HG03135 (cell line): Measurements from ENCODE around the gene AASDHPPT.
A peak's percentile ranks its signal among the peaks of the same experiment; 100 is the strongest.
"Not testable (repeated sequence)": the region's sequence is repeated elsewhere in the genome, so short reads cannot be mapped to it uniquely, and the experiment has no call there.

ENCODE experiments used
- ATAC-seq: cut with Tn5 transposase; IDR thresholded peaks from one replicate; pipeline ENCODE4 v1.9.1; 2021; ENCODE audit warnings: mild to moderate bottlenecking, moderate library complexity; ENCODE audit not compliant: unreplicated experiment

AASDHPPT gene, protein sequence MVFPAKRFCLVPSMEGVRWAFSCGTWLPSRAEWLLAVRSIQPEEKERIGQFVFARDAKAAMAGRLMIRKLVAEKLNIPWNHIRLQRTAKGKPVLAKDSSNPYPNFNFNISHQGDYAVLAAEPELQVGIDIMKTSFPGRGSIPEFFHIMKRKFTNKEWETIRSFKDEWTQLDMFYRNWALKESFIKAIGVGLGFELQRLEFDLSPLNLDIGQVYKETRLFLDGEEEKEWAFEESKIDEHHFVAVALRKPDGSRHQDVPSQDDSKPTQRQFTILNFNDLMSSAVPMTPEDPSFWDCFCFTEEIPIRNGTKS

DNA sequence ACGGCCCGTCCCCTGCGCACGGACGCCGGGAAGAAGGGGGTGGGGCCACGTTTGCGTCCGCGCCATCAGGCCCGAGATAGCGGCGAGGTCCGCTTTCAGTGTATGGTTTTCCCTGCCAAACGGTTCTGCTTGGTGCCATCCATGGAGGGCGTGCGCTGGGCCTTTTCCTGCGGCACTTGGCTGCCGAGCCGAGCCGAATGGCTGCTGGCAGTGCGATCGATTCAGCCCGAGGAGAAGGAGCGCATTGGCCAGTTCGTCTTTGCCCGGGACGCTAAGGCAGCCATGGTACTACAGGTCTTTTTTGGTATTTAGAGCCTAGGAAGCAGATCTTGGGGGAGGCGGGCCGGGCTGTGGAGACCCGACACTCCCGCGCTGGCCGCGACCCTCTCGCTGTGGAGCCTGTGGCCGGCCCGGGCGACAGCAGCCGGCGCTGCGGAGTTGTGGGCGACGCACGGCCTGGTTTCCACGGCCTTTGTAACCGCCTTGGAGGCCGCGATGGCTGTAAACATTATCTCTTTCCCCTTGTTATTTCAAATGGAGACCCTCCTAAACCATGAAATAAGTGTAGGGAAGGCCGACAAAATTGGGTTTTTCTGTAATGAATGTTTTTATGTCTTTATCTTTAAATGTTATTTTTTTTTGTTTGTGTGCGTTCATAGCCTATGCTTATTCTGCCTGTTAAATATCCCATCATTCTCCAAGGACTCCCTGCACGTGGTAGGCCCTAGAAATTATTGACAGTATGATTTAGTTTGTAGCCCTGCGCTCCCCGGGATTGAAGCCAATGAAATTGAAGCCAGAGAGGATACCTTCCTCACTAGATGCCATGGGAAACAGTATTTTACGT is at the start of gene AASDHPPT:
AASDHPPT (plus strand) TSS at position 54 of the 847 bp plus-strand sequence; CDS start at position 103, 49 bp downstream.
- peak; percentile 28 for ATAC-seq

DNA sequence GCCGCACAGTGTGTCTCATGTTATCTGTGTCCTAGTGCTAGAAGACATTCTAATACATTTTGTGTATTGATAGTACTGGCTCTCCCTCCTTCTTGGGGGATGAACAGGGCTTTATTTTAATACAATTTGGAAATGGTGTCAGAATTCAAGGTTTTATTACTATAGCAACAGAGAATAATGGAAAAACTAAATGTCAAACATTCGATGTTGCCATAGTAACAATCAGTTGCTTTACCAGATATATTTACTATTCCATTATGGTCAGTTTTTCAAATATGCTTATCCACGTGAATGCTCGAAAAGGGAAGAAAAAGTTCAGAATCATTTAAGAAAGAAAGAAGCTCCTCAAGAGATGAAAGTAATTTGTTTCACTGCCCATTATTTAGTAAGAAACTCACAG is 46.9 kb upstream of the AASDHPPT start:
- ATAC-seq: no peak

DNA sequence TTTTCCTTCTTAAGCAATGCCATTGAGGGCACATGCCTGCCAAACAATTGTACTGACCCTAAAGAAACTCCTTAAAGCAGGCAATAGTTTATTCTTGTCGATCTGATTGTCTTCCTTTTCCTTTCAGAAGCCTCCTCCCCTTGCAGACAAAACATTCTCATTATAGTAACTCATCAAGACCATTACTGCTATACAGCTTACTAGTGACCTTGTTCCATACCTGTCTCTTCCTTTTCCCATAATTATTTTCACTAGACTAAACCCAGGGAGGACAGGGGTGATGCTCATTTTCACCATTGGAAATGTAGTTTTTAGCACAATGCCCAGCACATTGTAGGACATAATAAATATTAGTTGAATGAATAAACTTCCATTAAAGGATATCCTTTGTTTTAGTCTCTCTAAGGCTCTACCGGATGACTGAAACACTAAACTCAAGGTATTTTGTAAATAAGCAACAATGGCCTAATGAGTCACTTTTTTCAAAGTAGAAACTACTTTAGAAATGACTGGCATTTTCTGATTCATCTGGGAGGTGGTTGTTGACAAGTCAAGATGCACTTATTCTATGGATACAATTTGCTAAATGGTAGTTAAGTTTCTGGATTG is 46.2 kb upstream of the AASDHPPT start:
- ATAC-seq: no peak

DNA sequence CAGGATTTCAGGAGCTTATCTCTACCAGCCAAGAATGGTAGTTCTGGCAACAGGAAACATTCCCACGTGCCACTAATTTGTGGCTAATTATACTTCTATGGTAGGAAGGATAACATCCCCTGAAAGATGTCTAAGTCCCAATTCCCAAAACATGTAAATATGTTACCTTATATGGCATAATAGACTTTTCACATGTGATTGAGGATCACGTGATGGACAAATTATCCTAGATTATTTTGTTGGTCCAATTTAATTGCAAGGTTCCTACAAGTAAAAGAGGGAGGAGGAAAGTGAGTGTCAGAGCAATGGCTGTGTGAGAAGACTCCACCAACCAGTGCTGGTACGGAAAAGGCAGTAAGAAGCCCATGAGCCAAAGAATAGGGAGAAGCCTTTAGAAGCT is 45.5 kb upstream of the AASDHPPT start:
- no peak for ATAC-seq

DNA sequence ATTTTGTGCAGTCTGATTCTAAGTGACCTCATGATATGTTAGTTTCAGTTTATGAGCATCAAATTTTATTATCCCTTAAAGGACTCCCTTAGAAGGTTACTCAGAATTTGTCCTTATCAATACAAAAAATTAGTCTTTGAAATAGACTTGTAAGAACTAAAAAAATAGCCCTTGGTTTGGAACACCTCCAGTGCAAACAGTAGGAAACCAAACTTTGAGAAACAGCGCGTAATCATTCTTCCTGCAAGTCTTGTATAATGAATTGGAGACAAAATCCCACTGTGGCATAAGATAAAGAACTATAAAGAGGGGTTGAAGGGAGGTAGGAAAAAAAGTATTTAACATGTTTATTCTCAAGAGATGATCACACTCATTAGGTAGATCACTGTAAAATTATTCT is 44.6 kb upstream of the AASDHPPT start:
- no peak for ATAC-seq

DNA sequence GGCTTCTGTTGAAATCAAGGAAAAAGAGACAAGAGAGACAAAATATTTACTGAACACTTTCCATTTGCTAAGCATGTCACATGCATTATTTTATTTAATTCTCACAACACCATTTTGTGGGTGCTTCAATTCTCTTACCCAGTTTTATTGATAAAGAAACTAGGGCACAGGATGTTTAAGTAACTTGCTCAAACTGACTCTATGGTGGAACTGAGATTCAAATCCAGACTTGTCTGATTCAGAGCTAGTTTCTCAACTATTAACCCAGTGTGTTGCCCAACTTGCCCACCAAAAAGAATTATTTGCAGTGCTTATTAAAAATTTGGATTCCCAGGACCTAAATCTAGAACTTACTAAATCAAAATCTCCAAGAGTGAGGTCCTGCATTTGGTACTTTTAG is 33.9 kb upstream of the AASDHPPT start:
- ATAC-seq: no peak

DNA sequence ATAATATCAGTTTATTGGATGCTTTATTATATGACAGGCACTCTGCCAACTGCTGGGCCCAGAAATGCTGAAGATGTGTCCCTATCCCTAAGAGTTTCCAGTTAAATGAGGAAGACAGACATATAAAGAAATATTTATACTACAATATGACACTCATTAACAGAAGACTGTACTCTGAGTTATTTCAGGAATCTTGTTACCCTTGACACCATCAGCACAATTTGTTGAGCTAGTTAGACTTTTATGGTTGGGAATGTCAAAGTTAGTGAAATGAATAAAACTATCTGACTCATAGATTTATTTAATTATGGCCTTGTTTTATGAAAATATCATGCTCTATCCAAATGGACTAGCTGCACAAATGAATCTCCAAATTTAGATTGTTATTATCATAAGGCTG is 29.8 kb upstream of the AASDHPPT start:
- ATAC-seq: no peak

DNA sequence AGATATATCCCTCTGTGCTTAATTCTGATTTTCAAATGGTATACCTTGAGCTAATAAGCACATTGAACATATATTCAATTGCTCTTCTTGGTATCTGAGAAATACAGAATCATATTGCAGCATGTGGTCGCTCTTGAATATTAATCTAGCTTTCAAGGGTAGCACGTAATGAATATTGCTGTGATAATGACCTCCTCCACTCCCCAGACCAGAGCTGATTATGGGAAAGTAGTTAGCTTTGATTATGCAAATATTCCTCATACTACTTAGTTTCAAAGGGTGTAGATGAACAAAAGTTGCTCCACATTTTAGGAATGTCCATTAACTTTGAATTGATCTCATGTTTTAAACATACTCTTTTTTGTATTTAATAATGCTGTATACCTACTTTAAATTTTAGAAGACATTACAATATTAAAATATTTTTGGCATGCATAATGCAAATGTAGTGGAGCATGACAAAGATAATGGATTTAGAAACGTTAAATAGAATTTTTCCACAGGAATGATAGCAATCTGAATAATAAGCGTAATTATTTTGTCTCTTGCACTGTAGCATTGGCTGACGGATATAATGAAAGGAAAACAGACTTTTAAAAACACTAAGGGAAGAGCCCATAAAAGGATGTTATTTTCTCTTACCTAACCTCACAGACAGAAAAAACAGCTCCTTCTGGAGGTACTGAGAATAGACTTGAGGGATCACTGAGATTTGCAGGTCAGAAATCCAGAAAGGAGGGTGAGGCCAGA is 27.6 kb upstream of the AASDHPPT start:
- ATAC-seq: no peak

DNA sequence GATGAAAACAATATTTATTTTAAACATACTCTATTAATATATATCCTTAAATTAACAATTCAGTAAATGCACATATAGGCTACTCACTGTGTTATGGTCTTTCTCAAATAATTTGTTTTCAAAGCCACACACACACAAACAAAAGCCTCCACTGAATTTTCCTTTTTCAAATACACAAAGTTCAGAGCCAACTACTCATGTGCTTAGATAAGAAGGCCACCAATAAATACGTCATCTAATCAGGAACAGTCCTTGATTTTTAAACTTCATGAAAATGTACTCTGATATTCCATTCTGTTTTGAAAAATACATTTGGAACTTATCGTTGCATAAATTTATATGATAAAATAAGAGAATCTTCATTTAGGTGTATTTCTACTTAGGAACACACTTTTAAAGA is 26.4 kb upstream of the AASDHPPT start:
- no peak for ATAC-seq

DNA sequence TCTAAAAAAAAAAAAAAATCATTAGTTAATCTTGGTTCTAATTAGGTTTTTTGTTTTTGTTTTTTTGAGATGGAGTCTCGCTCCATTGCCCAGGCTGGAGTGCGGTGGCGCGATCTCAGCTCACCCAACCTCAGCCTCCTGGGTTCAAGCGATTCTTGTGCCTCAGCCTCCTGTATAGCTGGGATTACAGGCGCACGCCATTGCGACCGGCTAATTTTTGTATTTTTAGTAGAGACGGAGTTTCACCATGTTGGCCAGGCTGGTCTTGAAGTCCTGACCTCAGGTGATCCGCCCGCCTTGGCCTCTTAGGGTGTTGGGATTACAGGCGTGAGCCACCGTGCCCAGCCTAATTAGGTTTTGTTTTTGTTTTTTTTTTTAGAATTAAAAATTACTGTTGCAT is 19.1 kb upstream of the AASDHPPT start:
- not testable (repeated sequence) for ATAC-seq

DNA sequence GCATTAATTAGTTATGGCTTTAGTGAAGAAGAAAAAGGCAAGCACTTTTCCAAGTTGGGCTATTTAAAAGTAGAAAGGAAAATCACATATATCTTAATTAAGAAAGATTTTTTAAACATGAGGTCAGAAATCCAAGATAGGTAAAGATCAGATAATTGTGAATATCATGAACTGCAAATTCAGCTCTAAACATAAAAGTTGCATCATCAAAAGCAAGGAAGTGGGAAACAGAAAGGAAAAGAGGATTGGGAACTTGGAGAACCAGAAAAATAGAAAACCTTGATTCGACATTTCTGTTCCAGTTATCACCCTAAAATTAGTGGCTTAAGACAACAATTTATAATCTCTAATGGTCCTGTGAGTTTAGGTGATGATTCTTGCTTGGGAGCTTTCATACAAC is 17.8 kb upstream of the AASDHPPT start:
- ATAC-seq: no peak

DNA sequence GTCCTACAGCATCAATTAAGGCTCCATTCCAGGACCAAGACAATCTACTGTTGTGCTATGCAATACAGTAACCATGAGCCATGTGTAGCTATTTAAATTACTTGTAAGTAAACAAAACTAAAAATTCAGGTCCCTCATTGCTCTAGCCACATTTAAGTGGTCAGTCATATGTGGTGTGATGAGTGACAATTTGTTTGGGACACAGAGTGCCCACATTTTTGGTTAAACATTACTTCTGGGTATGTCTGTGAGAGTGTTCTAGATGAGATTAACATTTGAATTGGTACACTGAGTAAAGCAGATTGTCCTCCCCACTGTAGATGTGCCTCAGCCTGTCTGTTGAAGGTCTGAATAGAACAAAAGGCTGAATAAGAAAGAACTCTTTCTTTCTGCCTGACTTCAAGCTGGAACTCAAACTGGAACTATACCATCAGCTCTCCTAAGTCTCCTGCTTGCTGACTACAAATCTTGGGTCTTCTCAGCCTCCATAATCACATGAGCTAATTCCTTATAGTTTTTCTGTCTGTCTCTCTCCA is 16.1 kb upstream of the AASDHPPT start:
- no peak for ATAC-seq

DNA sequence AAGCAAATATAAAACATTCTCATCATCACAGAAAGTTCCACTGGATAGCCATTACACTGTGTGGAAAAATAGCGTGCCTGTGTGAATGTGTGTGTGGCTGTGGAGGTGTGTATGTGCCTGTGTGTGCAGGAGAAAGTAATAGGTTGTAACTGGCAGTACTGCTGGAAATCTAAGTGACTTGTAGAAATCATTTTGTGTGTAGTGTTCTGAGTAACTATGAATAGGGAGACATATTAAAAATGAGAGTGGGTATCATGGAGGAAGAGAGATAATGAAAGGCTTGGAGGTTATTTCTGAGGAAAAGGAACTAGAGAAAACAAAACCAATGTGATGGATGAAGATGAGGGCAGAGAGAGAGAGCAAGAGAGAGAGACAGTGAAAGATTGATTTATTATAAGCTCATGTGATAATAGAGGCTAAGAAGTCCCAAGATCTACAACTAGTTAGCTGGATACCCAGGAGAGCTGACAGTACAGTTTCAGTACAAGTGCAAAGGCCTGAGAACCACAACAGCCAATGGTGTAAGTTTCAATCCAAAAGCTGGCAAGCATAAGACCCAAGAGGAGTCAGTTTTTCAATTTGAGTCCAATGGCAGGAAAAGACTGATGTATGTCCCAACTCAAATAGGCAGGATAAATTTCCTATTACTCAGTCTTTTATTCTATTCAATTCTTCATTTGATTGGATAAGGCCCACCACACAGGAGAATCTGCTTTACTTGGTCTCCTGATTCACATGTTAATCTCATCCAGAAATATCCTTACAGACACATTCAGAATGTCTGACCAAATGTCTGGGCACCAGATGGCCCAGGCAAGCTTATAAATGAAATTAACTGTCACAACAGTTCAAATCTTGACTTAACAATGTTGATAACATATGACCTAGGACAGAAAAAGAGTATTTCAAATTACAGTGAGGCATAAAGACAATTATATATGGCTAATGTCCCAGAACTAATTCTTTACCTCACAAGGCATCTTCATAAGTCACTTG is 15.2 kb upstream of the AASDHPPT start:
- no peak for ATAC-seq

DNA sequence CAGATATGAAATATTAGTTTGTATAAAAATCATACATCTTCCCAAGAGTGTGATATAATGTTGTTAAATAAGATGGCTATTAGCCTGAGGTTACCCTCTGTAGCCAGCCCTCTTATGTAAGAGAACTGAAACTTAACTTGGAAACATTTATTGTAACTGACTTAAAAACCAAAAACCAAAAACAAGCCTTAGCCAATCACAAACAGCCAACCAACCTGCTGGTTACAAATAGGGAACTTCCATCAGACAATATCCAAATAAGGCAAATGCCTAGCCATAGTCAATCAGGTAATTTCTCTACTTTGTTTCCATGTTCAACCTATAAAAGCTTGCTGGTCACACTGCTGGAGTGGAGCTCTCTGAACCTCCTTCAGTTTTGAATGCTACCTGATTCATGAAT is 14.5 kb upstream of the AASDHPPT start:
- ATAC-seq: peak; percentile 65

DNA sequence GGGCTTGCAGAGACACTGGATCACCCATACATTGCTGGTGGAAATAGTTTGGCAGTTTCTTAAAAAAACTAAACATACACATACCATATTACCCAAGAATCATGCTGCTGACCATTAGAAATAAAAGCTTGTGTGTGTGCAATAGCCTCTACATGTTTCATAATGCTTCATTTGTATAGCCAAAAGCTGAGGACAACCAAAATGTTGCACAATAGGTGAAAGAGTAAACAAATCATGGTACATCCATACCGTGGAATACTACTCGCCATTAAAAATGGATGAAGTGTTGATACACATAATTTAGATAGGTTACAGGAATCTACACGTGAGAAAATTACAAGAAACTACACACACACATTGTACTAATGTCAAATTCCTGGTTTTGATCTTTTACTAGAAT is 6.9 kb upstream of the AASDHPPT start:
- no peak for ATAC-seq

DNA sequence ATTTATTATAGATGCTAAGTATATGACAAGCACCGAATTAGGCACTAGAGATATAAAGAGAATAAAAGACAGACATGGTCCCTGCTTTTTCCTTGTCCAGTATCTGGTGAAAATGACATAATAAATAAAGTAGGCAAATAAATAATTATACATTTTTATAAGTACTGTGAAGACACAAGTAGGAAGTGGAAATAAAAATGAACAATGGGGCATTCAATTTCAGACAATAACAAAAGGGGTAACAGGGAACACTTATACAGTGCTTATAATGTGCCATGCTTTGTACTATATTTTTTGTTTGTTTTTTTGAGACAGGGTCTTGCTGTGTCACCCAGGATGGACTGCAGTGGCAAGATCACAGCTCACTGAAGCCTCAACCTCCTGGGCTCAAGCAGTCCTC is 4.7 kb upstream of the AASDHPPT start:
- ATAC-seq: no peak

DNA sequence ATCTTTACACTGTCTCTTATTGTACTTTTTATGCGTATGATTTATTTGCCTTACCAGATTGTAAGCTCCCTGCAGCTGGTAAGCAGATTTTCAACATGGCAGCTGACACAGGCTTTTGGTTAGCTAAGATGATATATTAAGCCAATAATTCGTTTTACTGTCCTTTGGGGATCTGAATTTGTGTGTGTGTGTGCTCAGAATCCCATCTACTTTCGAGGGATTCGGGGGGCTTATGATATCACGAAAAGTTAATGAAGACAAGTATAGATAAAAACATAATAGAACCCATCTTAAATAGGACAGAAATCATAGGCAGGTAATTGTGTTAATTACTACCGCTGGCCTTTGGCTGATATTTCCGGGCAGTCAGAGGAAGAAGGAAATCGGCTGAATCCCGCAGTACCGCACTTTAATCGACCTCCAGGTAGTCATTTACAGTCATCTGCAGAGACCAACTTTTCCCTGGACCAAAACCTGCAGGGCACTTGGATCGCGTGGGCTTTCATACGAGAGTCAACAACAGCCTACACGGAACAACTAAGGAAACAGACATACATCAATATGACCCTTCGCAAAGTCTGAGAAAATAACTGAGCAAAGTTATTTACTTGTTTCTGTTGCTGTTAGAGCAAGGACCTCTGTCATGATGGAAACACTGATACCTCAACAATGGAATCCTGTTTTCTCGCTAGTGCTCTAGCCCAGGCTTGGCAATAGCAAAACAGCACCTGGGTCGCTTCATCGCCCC is 1.1 kb upstream of the AASDHPPT start:
- ATAC-seq: no peak

DNA sequence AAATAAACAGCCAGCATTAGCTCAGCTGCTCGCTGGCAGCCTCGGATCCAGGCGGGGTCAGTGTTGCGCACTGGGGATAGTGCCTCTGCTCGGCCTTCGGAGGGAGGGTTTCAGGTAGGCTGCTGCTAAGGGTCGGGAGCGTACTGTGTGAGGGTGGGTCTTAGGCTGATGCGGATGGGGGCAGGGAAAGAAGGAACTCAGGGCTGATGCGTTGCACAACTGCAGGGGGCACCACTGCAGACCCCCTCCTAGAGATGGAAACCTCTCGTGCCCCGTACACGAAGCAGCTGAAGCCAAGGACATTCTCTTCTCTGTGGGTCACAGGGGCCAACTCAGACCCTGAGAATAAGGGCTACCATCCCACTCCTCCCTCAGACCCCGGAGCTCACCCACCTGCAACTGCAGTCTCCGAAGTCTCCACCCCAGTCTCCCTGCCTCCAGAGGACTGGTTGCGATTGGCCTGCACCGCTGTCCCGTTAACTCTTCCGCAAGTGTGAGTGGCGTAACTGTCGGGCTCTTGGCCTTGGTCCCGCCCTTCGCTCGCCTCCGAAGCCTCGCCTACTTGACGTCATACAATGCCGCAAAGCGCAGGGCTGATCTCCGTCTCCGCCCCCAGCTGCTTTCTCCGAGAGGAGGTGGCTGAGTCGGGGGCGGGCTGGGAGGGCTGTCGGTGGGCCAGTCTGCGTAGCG is 398 bp upstream of the AASDHPPT start, which contains the start of gene KBTBD3:
KBTBD3 (minus strand) TSS at position 429 of the 690 bp plus-strand sequence. CDS start 18,250 bp downstream, outside the sequence.
- ATAC-seq: peak; percentile 97
